GM21367 (cell line): Measurements from ENCODE around the gene NAV1.
"Not testable (repeated sequence)": the region's sequence is repeated elsewhere in the genome, so short reads cannot be mapped to it uniquely, and the experiment has no call there.

ENCODE experiments used
- ATAC-seq: cut with Tn5 transposase; IDR thresholded peaks from one replicate; pipeline ENCODE4 v1.9.1; 2021; ENCODE audit not compliant: unreplicated experiment

NAV1 gene

GRCh38 chr1:201504179-201504631 is 34.7 kb upstream of the NAV1 start:
- no peak for ATAC-seq

- ATAC-seq, result no peak
Observed at GRCh38 chr1:201504799-201505502, 34.0 kb upstream of the NAV1 start.

GRCh38 chr1:201505503-201505890 is 33.4 kb upstream of the NAV1 start:
- ATAC-seq, result no peak

DNA sequence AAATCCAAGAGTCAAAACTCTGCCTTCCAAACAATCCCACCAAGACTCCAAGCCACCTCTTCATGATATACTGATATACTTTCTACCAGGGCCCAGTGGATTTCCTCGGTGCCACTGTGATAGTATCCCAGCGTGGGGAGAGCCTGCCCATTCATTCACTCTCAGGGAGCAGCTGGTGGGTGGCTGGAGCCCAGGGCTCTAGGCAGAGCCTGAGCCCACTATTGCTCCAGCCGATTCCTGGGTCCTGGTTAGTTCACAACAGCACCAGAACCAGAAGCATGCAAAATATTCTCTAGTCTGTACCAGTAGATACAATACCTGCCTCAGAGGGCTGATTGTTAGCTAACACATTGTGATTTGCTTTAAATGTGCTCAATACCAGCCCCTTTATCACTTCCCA is 32.8 kb upstream of the NAV1 start:
- no peak for ATAC-seq

GRCh38 chr1:201506557-201507359 is 32.2 kb upstream of the NAV1 start, which contains the start of gene CSRP1:
TSS of gene CSRP1 (minus strand) at chr1:201507123. CDS start at chr1:201496303, 10,820 bp downstream.
- peak; percentile 83 for ATAC-seq

- ATAC-seq, result no peak
Observed at GRCh38 chr1:201507360-201507675, 31.6 kb upstream of the NAV1 start.

DNA sequence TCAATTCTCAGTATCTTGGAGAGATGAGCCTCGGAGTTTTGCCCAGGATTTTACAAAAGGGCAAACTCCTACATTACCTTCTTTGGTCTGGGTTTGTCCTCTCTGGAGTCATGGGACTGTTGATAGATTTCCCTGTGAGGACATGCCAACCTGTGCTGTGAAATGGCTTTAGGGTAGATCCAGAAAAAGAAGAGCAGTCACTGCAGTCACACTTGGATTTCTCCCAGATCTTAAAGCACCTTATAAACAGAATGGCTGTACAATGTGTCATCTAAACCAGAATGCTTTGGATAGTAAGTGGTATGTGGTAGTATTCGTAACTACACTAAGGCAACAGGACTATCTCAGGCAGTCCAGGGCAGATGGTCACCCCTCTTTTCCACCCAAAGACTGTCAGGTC is 30.1 kb upstream of the NAV1 start:
- ATAC-seq, result no peak

GRCh38 chr1:201509601-201510374 is 29.1 kb upstream of the NAV1 start:
- ATAC-seq, result no peak

GRCh38 chr1:201510734-201511133 is 28.2 kb upstream of the NAV1 start:
- no peak for ATAC-seq

GRCh38 chr1:201511396-201511940 is 27.5 kb upstream of the NAV1 start:
- no peak for ATAC-seq

GRCh38 chr1:201511941-201512539 is 26.9 kb upstream of the NAV1 start:
- ATAC-seq, result no peak

DNA sequence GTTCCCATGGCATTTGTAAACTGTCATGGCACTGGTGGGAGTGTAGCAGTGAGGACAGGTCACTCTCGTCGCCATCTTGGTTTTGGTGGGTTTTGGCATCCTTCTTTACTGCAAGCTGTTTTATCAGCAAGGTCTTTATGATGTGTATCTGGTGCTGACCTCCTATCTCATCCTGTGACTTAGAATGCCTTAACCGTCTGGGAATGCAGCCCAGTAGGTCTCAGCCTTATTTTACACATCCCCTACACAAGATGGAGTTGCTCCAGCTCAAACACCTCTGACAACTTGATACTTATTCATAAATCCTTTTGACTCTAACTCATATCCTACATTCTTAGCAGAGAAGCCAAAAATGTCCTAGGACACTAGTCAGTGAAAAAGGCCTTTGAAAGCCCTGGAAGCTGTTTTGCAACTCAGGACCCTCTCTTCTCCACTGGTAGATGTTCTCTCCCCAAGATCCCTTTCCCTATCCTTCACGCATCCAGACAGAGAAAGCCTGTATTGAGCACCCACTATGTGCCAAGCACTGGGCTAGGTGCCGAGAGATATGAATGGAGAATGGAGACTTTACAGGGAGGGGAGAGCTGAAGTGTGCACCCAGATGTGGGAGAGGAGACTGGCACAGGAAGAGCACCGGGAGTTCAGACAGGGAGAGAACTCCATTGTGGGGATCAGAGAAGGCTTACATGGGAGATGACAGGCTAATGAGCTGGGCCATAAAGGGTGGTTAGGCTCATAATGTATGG is 25.3 kb upstream of the NAV1 start:
- no peak for ATAC-seq

DNA sequence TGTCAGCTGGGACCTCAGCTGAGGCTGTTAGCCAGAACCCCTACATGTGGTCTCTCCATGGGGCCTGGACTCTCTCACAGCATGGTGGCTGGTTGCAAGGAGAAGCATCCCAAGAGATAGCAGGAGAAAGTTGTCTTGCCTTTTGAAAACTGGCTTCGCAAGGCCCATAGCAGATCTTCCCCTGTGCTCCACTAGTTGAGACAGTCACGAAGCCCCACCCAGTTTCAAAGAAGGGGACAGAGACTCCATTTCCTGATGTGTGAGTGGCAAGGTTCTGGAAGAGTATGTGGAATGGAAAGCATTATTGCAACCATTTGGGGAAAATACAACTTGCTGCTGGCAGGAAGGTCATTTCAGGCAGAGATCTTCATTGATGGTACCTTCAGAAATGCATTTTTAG is 24.5 kb upstream of the NAV1 start:
- ATAC-seq, result no peak

DNA sequence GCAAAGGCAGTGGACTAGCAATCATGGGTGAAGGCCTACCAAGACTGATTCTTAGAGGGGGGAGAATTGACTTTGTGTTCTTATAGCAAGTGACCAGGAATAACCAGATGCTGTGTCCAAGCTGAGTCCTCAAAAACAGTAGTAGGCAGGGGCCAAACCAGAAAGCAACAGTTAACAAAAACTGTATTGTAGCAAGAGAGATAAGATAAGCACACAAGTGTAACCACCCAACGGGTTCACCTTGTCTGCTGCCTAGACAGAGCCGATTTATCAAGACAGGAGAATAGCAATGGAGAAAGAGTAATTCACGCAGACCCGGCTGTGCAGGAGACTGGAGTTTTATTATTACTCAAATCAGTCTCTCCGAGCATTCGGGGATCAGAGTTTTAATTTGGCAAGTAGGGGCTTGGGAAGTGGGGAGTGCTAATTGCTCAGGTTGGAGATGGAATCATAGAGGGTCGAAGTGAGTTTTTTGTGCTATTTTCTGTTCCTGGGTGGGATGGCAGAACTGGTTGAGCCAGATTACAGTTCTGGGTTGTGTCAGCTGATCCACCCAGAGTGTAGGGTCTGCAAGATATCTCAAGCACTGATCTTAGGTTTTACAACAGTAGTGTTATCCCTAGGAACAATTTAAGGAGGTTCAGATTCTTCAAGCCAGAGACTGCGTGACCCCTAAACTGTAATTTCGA is 23.7 kb upstream of the NAV1 start:
- ATAC-seq, result no peak

DNA sequence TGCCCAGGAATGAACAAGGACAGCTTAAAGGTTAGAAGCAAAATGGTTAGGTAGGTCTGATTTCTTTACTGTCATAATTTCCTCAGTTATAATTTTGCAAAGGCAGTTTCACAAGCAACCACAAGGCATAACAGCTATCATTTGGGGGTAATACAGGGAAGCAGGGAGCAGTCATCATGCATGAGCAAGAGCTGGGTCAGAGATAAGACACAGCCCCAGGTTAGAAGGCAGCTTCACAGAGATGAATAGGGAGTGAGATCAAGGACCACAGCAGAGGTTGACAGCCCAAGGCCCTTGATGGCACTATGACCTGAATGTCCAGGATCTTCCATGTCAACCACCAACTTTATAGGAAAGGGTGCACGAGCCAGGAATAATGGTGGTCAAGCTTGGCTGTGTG is 23.0 kb upstream of the NAV1 start:
- ATAC-seq, result no peak

- no peak for ATAC-seq
Observed at GRCh38 chr1:201516511-201517127, 22.3 kb upstream of the NAV1 start.

DNA sequence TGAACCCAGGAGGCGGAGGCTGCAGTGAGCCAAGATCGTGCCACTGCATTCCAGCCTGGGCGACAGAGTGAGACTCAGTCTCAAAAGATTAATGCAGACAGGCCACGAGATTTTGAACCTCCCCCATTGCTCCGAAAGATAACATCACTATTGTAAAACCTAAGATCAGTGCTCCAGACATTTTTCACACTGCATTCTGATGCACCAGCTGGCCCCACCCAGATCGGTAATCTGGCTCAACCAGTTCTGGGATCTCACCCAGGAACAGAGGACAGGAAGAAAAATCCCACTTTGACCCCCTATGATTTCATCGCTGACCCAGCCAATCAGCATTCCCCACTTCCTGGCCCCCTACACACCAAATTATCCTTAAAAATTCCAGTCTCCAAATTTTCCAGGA is 21.3 kb upstream of the NAV1 start:
- no peak for ATAC-seq

DNA sequence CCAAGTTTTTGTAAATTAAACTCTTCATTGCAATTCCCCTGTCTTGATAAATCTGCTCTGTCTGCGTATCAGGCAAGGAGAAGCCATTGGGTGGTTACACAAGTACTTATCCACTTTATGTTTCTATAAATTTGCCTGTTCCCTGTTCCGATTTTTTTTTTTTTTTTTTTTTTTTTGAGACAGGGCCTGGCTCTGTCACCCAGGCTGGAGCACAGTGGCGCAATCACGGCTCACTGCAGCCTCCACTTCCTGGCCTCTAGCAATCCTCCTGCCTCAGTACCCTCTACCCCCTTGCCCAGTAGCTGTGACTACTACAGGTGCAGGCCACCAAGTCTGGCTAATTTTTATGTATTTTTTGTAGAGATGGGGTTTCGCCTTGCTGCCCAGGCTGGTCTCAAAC is 20.9 kb upstream of the NAV1 start:
- no peak for ATAC-seq

- ATAC-seq, result not testable (repeated sequence)
Observed at GRCh38 chr1:201520046-201520575, 18.8 kb upstream of the NAV1 start.
